ENCODE measurements around the gene RPTOR.
"Not testable (repeated sequence)": the region's sequence is repeated elsewhere in the genome, so short reads cannot be mapped to it uniquely, and the experiment has no call there.

Gene RPTOR

GRCh38 chr17:80574496-80574895, 29.9 kb downstream of the RPTOR start:
- Histone ChIP-seq H3K18ac (ENCODE audit: low read length) (no peak overlapping the region), H2BK15ac (replicated peaks; ENCODE audit: low read depth) (no peak overlapping the region), H2BK120ac (ENCODE audit: low read depth, low read length) (no peak overlapping the region), H3K23ac (ENCODE audit: low read length) (no peak overlapping the region), H3K4me2 (ENCODE audit: low read length) (no peak overlapping the region), H3K79me2 (ENCODE audit: control insufficient read depth, insufficient read depth, low read length) (peaks cover 8% of the 10 kb centered on the region), H3K4ac (ENCODE audit: low read depth, low read length) (no peak overlapping the region), H2AK5ac (ENCODE audit: low read length) (no peak overlapping the region), H4K5ac (ENCODE audit: low read length) (no peak overlapping the region), H3K36me3 (ENCODE audit: control insufficient read depth, insufficient read depth, low read length) (no peaks in the 10 kb centered on the region), H4K8ac (ENCODE audit: low read depth, low read length) (no peak overlapping the region), H3K56ac (ENCODE audit: low read length) (no peak overlapping the region), H3K27ac (ENCODE audit: low read depth, low read length) (no peak overlapping the region), H3K4me1 (ENCODE audit: control insufficient read depth, low read depth, low read length) (no peaks in the 10 kb centered on the region), H2BK5ac (ENCODE audit: low read length) (no peak overlapping the region), H3K79me1 (ENCODE audit: low read length) (peaks cover 16% of the 10 kb centered on the region), H3K27me3 (ENCODE audit: insufficient read depth, low read length, poor library complexity) (no peaks in the 10 kb centered on the region), H3K4me3 (ENCODE audit: low read length) (no peak overlapping the region), H3K9ac (ENCODE audit: low read length) (no peak overlapping the region)
- no peak for DNase-seq
- WGBS (ENCODE audit: extremely low coverage, insufficient coverage, low lambda C conversion rate): no CpG with 5 or more reads among the region's 4 CpGs

DNA sequence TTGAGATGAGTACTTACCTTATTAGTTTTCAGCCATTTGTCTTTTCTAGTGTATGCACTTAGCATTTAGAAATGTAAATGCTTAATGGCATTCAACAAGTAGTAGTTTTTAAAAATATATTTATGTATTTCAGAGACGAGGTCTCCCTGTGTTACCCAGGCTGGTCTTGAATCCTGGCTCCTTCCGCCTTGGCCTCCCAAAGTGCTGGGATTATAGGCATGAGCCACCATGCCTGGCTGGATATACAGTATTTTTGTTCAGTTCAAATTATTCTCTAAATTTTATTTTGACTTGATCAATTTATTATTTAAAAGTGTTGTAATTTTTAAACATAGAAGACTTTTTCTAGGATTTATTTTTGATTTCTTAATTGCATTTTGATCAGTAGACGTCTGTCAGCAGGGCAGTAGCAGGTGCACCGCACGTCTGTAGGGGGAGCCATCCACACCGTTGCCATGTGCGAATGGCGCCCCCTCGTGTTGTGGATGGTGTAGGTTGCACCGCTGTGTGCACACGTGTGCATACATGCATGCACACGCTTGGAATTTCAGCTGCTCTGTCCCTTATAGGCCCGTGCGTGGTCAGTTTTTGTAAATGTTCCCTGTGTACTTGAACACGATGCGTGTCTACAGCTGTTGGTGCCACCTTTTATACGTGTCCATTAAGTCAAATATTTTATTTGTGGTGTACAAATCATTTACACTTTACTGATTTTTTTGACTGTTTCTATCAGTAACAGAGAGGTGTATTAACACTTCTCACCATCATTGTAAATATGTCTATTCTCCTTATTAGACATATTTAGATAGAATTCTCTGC, 30.6 kb downstream of the RPTOR start:
- Histone ChIP-seq H3K4me1 (ENCODE audit: control insufficient read depth, low read depth, low read length) (no peaks in the 10 kb centered on the region), H2BK120ac (ENCODE audit: low read depth, low read length) (no peak overlapping the region)
- WGBS (ENCODE audit: extremely low coverage, insufficient coverage, low lambda C conversion rate): no CpG with 5 or more reads among the region's 17 CpGs

DNA sequence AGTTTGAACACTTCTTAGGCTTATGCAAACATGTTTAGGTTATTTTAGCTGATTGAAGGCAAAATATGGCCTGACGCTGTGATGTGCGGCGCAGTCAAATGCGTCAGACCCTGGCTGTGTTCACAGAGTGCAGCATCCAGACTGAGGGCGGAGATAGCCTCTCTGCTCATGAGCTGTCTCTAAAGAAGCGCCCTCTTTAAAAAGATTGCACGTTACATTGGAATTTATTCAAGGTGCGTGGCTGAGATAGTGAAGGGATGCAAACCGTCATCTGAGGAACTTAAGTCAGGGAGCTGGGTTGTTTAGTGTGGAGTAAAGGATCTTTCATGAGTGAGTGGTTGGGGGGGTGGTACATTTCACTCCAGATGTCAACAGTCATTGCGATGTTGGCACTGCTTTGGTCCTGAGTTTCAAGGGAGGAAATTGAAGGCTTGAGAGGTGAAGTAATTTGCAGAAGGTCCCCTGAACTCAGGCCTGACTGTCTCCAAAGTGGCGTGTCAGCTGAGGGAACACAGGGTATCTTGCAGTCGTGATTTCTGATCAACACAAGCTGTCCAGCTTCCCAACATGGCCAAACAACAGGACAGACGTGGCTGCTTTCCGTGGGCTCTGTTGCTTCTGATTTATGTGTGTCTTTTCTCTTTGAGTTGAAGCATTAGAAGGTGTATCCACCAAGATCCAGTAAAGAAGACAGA, 33.4 kb downstream of the RPTOR start:
- Histone ChIP-seq H4K5ac (ENCODE audit: low read length) (no peak overlapping the region), H2BK5ac (ENCODE audit: low read length) (no peak overlapping the region), H3K18ac (ENCODE audit: low read length) (no peak overlapping the region), H3K4me1 (ENCODE audit: control insufficient read depth, low read depth, low read length) (no peaks in the 10 kb centered on the region), H3K36me3 (ENCODE audit: control insufficient read depth, insufficient read depth, low read length) (no peaks in the 10 kb centered on the region), H3K4me3 (ENCODE audit: low read length) (no peak overlapping the region), H3K79me1 (ENCODE audit: low read length) (peaks cover 14% of the 10 kb centered on the region), H3K4ac (ENCODE audit: low read depth, low read length) (no peak overlapping the region), H3K79me2 (ENCODE audit: control insufficient read depth, insufficient read depth, low read length) (peaks cover 3% of the 10 kb centered on the region), H2AK5ac (ENCODE audit: low read length) (no peak overlapping the region), H3K9ac (ENCODE audit: low read length) (no peak overlapping the region), H3K27ac (ENCODE audit: low read depth, low read length) (no peak overlapping the region), H4K8ac (ENCODE audit: low read depth, low read length) (no peak overlapping the region), H2BK15ac (replicated peaks; ENCODE audit: low read depth) (no peak overlapping the region), H3K23ac (ENCODE audit: low read length) (no peak overlapping the region), H3K4me2 (ENCODE audit: low read length) (no peak overlapping the region), H3K56ac (ENCODE audit: low read length) (no peak overlapping the region), H3K27me3 (ENCODE audit: insufficient read depth, low read length, poor library complexity) (no peaks in the 10 kb centered on the region), H2BK120ac (ENCODE audit: low read depth, low read length) (no peak overlapping the region)
- no peak for DNase-seq
- no CpG with 5 or more reads among the region's 14 CpGs for WGBS (ENCODE audit: extremely low coverage, insufficient coverage, low lambda C conversion rate)

More for the DNA sequence above, 30.6 kb downstream of the RPTOR start:
- DNase-seq: peak; percentile 88
- H3K18ac ChIP-seq (ENCODE audit: low read length): no peak overlapping the region
- no peaks in the 10 kb centered on the region for H3K36me3 ChIP-seq (ENCODE audit: control insufficient read depth, insufficient read depth, low read length)
- H3K9ac ChIP-seq (ENCODE audit: low read length): no peak overlapping the region
- H4K8ac ChIP-seq (ENCODE audit: low read depth, low read length): no peak overlapping the region
- H4K5ac ChIP-seq (ENCODE audit: low read length): no peak overlapping the region
- H3K79me1 ChIP-seq (ENCODE audit: low read length): peaks cover 9% of the 10 kb centered on the region
- H2AK5ac ChIP-seq (ENCODE audit: low read length): no peak overlapping the region
- no peak overlapping the region for H3K23ac ChIP-seq (ENCODE audit: low read length)
- H2BK5ac ChIP-seq (ENCODE audit: low read length): no peak overlapping the region
- no peak overlapping the region for H2BK15ac ChIP-seq (replicated peaks; ENCODE audit: low read depth)
- H3K4me2 ChIP-seq (ENCODE audit: low read length): no peak overlapping the region
- no peaks in the 10 kb centered on the region for H3K27me3 ChIP-seq (ENCODE audit: insufficient read depth, low read length, poor library complexity)
- no peak overlapping the region for H3K4me3 ChIP-seq (ENCODE audit: low read length)
- no peak overlapping the region for H3K56ac ChIP-seq (ENCODE audit: low read length)
- no peak overlapping the region for H3K4ac ChIP-seq (ENCODE audit: low read depth, low read length)
- no peak overlapping the region for H3K27ac ChIP-seq (ENCODE audit: low read depth, low read length)
- peaks cover 3% of the 10 kb centered on the region for H3K79me2 ChIP-seq (ENCODE audit: control insufficient read depth, insufficient read depth, low read length)

- H3K27ac ChIP-seq (ENCODE audit: low read depth, low read length); H3K56ac ChIP-seq (ENCODE audit: low read length); H3K18ac ChIP-seq (ENCODE audit: low read length); H3K79me2 ChIP-seq (ENCODE audit: control insufficient read depth, insufficient read depth, low read length); H3K4me1 ChIP-seq (ENCODE audit: control insufficient read depth, low read depth, low read length); H3K4me3 ChIP-seq (ENCODE audit: low read length); H2AK5ac ChIP-seq (ENCODE audit: low read length); H3K36me3 ChIP-seq (ENCODE audit: control insufficient read depth, insufficient read depth, low read length); DNase-seq; H2BK5ac ChIP-seq (ENCODE audit: low read length); H3K27me3 ChIP-seq (ENCODE audit: insufficient read depth, low read length, poor library complexity); H4K5ac ChIP-seq (ENCODE audit: low read length); H2BK120ac ChIP-seq (ENCODE audit: low read depth, low read length); H3K4ac ChIP-seq (ENCODE audit: low read depth, low read length); H3K4me2 ChIP-seq (ENCODE audit: low read length); H3K9ac ChIP-seq (ENCODE audit: low read length); H2BK15ac ChIP-seq (replicated peaks; ENCODE audit: low read depth); H3K23ac ChIP-seq (ENCODE audit: low read length); H4K8ac ChIP-seq (ENCODE audit: low read depth, low read length): not testable (repeated sequence)
- H3K79me1 ChIP-seq (ENCODE audit: low read length): peaks cover 16% of the 10 kb centered on the region
- WGBS (ENCODE audit: extremely low coverage, insufficient coverage, low lambda C conversion rate): no CpG with 5 or more reads among the region's 15 CpGs
Observed at GRCh38 chr17:80578668-80579388, 34.2 kb downstream of the RPTOR start.

DNA sequence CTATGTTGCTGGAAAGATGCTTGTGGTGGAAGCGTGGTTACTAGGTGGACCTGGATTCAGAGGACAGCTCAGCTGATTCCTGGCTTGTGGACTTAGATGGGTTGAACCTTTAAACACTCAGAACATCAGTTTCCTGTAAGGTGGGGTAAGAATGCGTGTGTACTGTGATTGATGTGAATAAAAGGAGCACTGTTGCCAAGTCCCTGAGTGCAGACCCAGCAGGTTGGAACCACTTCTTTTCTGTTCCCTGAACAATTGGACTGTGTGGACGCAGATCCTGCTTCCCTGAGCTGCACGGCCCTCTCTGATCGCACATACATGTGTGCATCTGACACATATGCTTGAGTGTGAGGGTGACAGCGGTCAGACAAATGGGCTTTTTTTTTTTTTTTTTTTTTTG, 37.5 kb downstream of the RPTOR start:
- WGBS (ENCODE audit: extremely low coverage, insufficient coverage, low lambda C conversion rate): no CpG with 5 or more reads among the region's 6 CpGs
- Histone ChIP-seq H4K8ac (ENCODE audit: low read depth, low read length) (no peak overlapping the region), H3K18ac (ENCODE audit: low read length) (no peak overlapping the region), H3K79me1 (ENCODE audit: low read length) (peaks cover 25% of the 10 kb centered on the region), H3K27ac (ENCODE audit: low read depth, low read length) (no peak overlapping the region), H3K79me2 (ENCODE audit: control insufficient read depth, insufficient read depth, low read length) (peaks cover 17% of the 10 kb centered on the region), H2BK15ac (replicated peaks; ENCODE audit: low read depth) (no peak overlapping the region), H3K27me3 (ENCODE audit: insufficient read depth, low read length, poor library complexity) (no peaks in the 10 kb centered on the region), H4K5ac (ENCODE audit: low read length) (no peak overlapping the region), H3K4ac (ENCODE audit: low read depth, low read length) (no peak overlapping the region), H2BK120ac (ENCODE audit: low read depth, low read length) (no peak overlapping the region), H3K4me2 (ENCODE audit: low read length) (no peak overlapping the region), H3K9ac (ENCODE audit: low read length) (no peak overlapping the region), H3K56ac (ENCODE audit: low read length) (no peak overlapping the region), H2AK5ac (ENCODE audit: low read length) (no peak overlapping the region), H3K23ac (ENCODE audit: low read length) (no peak overlapping the region), H3K4me3 (ENCODE audit: low read length) (no peak overlapping the region), H3K36me3 (ENCODE audit: control insufficient read depth, insufficient read depth, low read length) (no peaks in the 10 kb centered on the region), H3K4me1 (ENCODE audit: control insufficient read depth, low read depth, low read length) (no peaks in the 10 kb centered on the region), H2BK5ac (ENCODE audit: low read length) (no peak overlapping the region)
- DNase-seq: no peak

All from mesendoderm (in vitro differentiated cells).